IPS-18c (cell line): ENCODE results near the gene BSND.
"Not testable (repeated sequence)": the region's sequence is repeated elsewhere in the genome, so short reads cannot be mapped to it uniquely, and the experiment has no call there.

Experiments used
- H3K4me3 ChIP-seq: 2 replicates; pipeline ENCODE4 v1.7.0; 2013; ENCODE audit warnings: low read depth, mild to moderate bottlenecking, low read length, moderate library complexity; ENCODE audit not compliant: insufficient read depth
- H3K9me3 ChIP-seq: one replicate; pipeline ENCODE4 v1.6.1; 2013; ENCODE audit warnings: mild to moderate bottlenecking, low read length, moderate library complexity; ENCODE audit not compliant: control insufficient read depth, insufficient read depth

Gene BSND

DNA sequence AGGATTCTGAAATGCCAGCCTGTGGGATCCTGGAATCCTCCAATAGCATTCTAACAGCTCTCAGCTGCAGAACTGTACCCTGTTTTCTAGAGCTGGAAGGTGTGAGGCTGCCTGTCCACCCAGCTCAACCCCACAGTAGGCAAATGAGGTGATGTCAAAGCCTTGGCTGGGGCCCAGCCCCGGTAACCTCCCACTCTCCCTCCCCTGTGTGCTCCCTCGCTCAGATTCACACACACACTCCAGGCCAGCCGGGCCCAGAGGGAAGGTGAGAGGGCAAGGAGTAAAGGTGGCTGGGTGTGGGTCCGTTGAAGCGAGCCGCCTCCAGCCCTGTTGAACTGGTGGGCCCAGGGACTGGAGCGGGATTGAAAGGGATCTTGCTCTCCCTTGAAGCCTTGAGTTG lies at the start of gene BSND:
BSND (plus strand) TSS at position 257 of the 400 bp plus-strand sequence. CDS start 254 bp downstream, outside the sequence.
- Histone ChIP-seq H3K9me3 (no peaks in the 10 kb centered on the region), H3K4me3 (no peak within 1 kb of the TSS)

DNA sequence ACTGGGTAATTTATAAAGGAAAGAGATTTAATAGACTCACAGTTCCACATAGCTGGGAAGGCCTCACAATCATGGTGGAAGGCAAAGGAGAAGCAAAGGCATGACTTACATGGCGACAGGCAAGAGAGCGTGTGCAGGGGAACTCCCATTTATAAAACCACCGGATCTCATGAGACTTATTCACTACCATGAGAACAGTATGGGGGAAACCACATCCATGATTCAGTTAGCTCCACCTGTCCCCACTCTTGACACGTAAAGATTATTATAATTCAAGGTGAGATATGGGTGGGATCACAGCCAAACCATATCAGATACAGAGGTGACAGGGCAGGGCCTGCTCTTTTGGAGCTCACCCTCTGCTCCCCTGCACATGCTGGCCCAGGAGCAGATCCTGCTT lies 49.7 kb upstream of the BSND start:
- Histone ChIP-seq H3K4me3 (no peak overlapping the region), H3K9me3 (peaks cover 2% of the 10 kb centered on the region)

DNA sequence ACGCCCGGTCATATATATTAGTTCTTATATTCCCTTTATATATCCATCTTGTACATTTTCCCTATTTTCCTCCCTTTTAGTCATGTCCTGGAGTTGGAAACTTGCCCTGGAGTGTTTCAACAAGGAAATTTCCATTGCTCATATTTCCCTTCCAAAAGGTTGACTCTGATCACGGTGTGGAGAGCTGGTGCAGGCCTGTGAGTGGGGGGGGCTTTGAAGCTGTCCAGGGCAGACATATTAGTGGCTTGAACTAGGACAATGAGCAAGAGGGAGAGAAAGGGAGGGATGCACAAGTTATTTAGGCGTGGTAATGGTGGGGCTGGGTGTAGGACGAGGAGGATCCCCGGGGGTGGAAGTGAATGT lies 48.7 kb upstream of the BSND start:
- H3K4me3 ChIP-seq = no peak overlapping the region
- H3K9me3 ChIP-seq = peaks cover 2% of the 10 kb centered on the region

DNA sequence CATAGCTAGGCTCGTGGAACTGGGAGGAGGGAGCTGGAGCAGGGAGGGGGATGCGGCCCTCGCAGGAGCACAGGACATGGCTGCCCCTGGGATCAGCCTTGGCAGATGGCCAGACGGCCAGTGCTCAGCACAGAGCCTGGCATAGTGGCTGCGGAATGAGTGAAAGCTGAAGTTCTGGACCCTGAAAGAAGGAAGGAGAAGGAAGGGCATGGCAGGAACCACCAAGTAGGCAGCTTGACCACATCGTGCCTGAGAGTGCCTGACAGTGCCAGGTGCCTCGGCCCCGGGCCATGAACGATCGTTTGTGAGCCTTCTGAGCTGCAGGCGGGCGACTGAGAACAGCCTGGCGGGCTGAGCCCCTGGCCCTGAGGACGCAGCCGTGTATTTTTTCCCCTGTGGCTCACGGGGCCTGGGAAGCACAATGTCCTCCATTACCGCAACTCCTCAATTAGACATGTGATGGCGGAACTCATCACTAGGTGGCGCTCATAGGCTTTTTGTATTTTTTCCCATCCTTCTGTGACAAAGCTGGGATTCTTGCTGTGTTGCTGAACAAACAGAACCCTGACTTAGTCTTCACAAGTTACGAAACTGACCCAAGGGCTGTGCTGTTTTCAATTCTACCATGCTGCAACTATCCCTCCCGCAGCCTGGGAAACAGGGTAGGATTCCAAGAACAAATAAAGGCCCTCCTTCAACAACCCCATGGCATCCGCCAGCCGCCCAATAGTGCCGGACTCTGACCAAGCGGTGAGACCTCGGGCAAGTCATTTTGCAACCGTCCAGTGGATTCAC lies 48.2 kb upstream of the BSND start:
- H3K4me3 ChIP-seq = 0 out of 2 replicates have a peak overlapping the region, but pooled peaks have one; percentile 15

DNA sequence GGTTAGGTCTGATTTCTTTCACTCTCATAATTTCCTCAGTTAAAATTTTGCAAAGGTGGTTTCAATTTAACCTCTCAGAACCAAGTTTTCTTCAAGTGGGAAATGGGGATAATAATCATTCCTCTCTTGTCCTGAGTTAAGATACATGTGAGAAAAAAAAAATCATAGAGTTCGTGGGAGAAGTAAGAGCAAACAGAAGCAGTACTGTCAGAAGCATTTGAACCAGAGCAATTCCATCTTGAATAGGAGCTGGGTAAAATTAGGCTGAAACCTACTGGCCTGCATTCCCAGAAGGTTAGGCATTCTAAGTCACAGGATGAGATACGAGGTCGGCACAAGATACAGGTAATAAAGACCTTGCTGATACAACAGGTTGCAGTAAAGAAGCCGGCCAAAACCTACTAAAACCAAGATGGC lies 46.9 kb upstream of the BSND start:
- Histone ChIP-seq H3K4me3 (no peak overlapping the region), H3K9me3 (no peaks in the 10 kb centered on the region)

More for the DNA sequence above, 48.2 kb upstream of the BSND start:
- peaks cover 2% of the 10 kb centered on the region for H3K9me3 ChIP-seq

DNA sequence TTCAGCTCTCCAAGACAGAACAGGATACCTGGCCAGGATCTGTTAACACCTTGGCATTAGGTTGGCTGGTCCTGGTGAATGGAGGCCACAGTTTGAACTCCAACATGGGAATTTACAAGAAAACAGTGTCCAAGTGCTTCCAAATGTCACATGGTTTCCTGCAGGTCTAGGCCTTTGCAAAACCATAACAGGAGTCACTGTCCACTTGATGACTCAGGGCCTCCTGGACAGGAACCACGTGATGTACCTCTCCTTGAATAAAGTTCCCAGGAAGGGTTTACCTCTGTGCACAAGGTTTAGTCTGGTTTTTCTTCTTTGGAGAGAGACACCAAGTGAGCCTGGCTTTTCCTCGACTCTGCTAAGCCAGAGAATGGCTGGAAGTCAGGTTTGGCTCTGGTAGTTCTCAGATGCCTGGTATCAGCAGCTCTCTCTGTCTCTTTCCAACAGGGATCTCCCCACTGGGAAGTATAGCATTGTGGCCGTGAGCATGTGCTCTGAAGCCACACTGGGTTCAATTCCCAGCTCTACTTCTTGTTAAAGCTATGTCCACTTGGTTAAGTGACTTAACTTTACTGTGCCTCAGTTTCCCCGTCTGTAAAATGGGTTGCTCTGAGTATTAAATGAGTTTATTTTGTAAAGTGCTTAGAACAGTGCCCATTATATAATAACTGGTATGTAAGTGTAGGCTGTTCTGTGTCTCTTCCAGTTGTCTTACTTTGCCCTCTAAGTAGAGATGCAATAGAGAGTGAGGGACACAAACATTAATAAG lies 45.6 kb upstream of the BSND start:
- H3K9me3 ChIP-seq = peaks cover 2% of the 10 kb centered on the region
- H3K4me3 ChIP-seq = no peak overlapping the region

DNA sequence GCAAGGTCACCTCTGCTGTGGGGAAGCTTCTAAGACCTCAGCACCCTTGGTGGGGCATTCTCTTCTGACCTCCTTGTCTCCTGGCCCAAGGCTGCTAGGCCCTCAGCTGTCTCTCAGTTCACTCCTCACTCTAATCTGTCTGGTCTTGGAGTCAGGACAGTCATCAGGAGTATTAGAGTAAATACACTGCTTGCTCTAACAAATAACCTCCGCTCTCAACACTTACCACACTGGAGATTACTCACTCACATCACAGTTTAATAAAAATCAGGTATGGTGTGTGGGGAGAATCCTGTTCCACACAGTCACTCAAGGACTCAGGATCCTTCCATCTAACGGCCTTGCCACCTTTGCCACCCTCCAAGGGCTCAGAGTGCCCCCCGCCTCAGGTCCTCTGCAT lies 44.9 kb upstream of the BSND start:
- no peak overlapping the region for H3K4me3 ChIP-seq
- H3K9me3 ChIP-seq = peaks cover 2% of the 10 kb centered on the region

DNA sequence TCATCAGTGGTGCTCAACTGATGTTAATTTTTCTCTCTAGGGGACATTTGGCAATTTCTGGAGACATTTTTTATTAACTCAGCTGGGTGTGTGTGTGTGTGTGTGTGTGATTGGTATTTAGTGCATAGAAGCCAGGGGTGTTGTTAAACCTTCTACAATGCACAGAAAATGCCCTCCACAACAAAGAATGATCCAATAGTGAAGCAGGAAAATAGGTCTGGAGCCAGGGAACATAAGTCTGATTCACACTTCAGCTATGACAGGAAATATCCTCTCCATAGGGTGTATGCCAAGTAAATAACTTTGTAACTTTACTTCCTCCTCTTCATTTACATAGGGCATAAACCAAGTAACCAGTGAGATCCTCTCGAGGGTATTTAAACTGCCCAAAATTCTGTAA lies 43.4 kb upstream of the BSND start:
- H3K9me3 ChIP-seq = peaks cover 2% of the 10 kb centered on the region
- no peak overlapping the region for H3K4me3 ChIP-seq

DNA sequence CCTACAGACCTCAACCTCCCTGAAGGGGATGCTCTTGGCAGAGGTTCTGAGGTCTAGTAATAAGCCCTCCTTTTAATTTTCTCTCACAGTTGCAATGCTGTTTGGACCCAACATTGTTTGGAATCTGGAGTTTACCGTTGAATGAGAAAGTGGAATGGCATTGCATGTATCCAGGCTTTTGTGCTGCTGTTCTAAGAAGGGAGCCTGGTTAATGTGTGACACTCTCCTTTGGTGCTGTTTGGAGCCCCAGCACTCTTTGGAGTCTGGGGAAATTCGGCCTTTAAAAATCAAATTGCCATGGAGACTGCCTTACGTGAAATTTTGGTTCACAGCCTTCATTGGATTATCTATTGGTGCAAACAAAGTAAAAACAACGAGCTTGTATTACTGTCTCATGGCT lies 42.0 kb upstream of the BSND start:
- H3K9me3 ChIP-seq = peaks cover 2% of the 10 kb centered on the region
- no peak overlapping the region for H3K4me3 ChIP-seq

DNA sequence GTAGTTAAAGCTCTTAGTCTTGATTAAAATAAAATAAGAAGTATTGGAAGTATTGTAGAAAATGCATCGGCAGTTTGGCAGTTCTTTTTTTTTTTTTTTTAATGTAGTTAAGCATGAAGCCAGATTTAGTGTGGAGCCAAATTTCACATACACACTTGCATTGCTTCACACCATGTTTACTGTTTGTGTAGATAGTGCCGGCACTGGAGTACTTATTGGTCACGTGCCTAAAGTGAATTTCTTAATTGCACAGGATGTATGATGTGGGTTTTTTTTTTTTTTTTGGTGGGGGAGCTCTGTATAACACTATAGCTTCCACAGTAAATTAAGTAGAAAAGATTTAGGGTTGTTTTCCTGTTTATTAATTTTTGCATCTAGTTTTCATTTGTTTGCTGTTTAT lies 39.5 kb upstream of the BSND start:
- peaks cover 2% of the 10 kb centered on the region for H3K9me3 ChIP-seq
- no peak overlapping the region for H3K4me3 ChIP-seq

DNA sequence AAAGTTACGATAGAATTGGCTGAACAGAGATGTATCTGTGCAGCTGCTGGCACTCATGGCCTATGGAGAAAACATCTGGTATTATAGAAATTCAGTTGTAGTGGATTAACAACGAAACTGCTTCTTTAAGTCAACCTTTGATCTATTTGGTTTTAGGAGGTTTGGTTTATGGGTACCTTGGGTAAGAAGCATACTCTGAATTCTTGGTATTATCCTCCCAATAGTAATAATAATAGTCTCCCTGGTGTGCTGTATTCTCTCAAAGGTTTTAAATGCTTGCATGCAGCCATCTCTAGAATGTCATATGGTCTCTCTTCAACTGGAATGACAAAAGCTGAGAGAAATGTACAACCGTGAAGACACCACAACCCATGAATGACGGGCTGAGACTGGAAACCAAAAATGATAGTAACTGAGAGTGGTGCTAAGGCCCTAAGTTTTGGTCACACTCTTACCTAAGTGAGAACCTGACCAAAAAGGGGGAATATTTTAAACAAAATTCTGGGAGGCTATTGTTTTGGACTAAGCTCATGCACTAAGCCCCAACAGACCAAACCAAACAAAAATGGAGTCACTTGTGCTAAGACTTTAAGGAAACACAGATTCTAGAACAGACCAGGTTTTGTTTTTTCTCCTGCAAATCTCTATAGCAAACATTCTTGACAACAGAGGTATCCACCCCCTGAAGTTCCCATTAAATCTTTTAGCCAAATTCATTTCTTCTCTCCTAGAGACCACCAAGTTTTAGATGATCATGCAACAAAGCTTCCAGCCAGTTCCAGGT lies 35.9 kb upstream of the BSND start:
- Histone ChIP-seq H3K4me3 (no peak overlapping the region), H3K9me3 (peaks cover 1% of the 10 kb centered on the region)

DNA sequence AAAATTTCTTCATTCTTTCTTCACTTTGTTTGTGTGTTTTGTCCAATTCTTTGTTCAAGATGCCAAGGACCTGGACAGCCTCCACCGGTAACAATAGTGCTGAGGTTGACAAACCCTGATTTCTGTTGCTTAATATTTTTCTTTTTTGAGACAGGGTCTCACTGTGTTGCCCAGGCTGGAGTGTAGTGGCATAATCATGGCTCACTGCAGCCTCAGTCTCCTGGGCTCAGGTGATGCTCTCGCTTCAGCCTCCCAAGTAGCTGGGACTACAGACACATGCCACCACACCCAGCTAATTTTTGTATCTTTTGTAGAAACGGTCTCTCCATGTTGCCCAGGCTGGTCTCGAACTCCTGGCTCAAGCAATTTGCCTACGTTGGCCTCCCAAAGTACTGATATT lies 34.9 kb upstream of the BSND start:
- not testable (repeated sequence) for H3K9me3 ChIP-seq

DNA sequence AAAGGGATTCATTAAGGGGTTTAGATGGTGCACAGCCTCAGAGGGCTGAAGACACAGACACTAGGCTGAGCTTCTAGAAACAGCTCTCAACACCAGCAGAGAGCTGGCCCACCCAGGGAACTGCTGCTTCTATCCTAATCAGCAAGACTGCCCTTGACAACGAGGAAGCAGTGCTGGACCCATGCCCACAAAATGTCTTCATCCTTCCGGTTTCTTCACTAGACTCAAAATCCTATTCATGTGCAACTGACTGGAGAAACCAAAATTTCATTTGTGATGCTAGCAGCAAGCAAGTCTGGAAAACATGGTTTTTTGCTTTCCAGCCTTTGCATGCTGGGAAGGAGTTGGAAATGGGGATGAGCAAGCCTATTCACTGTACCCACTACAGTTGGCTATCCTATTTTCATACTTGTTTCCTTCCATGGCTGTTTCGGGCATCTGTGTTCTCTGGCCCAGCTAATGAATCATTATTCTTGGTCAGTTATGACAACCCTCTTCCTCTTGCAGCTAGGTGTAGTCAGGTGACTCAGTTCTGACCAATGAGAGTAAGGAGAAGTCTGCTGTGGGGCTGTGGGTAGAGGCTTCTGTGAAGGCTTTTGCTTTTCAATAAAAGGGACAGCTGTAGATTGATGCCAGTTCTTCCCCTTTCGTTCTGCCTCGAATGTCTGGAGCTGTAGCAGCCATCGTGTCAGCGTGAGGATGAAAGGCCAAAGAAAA lies 33.0 kb upstream of the BSND start:
- Histone ChIP-seq H3K4me3 (no peak overlapping the region), H3K9me3 (peaks cover 4% of the 10 kb centered on the region)

More for the DNA sequence above, 34.9 kb upstream of the BSND start:
- H3K4me3 ChIP-seq = not testable (repeated sequence)

DNA sequence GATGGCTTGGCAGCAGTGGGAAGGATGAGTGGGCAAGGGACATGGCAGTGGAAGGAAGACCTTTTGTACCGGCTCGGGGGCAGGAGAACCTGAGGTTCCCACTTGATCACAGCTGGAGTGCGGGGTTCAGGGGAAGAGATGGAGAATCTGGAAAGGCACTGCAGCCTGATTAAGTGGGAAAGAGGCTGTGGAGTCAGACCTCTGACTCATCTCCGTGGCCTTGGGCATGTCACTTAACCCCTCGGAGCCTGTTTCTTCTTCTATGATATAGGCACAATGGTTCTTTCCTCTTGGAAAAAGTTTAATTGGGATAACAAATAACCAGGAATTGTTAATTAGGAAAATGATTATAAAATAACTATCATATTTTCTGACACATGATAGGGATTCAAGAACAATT lies 31.4 kb upstream of the BSND start:
- no peak overlapping the region for H3K4me3 ChIP-seq
- H3K9me3 ChIP-seq = peaks cover 4% of the 10 kb centered on the region

DNA sequence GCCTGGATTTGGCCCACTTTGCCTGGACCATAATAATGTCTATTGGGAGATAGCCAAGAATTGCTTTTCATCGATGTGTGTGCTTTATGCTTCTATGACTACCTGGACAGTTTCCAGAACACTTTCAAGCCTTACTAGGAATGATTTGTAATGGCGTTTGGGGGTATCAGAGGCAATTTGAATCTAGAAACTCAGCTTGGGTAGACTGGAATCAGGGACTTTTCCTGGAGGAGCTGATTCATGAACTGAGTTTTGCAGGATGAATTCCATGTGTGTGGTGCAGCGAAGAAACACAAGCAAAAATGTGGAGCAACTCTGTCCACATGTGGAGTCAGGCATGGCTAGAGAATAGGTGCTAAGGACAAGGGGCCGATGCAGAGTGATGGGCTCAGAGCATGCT lies 30.2 kb upstream of the BSND start:
- peaks cover 4% of the 10 kb centered on the region for H3K9me3 ChIP-seq

DNA sequence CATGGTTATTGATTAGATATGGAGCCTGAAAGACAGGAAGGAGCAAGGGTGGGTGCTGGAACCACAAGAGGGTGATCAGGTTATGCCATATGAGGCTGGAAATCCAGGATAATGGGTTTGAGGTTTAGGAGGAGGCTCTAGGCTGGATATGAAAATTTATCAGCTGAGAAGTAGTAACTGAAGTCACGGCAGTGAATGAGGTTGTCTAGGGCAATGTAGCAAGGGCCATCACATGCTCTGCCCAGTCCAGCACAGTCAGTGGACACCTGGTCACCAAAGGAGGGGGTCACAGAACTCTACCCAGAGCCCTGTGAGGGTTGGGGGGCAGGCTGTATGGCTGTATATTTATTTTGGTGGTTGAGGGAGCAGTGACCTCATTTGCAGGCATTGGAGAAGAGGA lies 28.9 kb upstream of the BSND start:
- peaks cover 4% of the 10 kb centered on the region for H3K9me3 ChIP-seq
- no peak overlapping the region for H3K4me3 ChIP-seq

More for the DNA sequence above, 30.2 kb upstream of the BSND start:
- H3K4me3 ChIP-seq = no peak overlapping the region

DNA sequence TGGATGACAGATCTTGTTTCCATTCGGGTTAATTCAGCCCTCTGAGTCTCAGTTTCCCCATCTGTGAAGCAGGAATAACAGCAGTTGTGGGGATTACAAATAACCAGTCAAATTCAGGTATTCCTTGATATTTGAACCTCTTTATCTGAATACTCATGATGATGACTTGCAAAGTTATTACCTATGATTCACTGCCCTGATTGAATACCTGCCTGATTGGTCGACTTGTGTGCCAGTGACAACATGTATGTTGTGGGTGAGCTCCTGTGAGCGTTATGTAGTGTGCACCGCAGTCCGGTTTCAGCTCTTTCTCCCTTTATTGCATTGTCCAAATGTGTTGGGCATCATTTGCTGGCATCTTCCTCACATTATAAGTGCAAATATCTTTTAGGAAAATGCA lies 27.8 kb upstream of the BSND start:
- no peak overlapping the region for H3K4me3 ChIP-seq
- H3K9me3 ChIP-seq = peaks cover 4% of the 10 kb centered on the region
